ENCODE measurements around the gene RASSF6.
A peak's percentile ranks its signal among the peaks of the same experiment; 100 is the strongest.

The RASSF6 gene

DNA sequence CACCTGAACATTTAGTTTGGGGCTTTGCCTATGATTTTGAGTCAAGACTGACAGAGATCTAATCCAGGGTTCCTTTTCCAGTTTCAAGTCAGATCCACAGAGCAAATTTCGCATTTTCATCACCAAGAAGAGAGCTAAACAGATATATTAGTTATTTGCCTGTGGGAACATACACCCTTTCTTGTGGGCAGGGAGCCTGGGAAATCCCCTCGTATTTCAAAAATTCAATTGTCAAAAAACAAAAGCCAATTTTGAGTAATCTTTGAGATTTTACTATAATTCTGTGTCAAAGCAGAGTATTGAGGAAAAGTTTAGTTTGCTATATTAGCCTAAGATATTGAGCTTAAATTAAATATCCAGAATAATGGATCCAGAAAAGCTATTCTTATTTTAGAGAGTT, 82.1 kb downstream of the RASSF6 start:
- DNase-seq = no peak
- Histone ChIP-seq H3K27ac (no peak overlapping the region), H3K9me3 (ENCODE audit: severe bottlenecking) (no peaks in the 10 kb centered on the region), H3K27me3 (ENCODE audit: insufficient read depth, low read depth, severe bottlenecking) (no peaks in the 10 kb centered on the region), H3K4me3 (ENCODE audit: low read depth, low read length) (no peak overlapping the region), H3K36me3 (no peaks in the 10 kb centered on the region)
- TF ChIP-seq, protein P1, sequence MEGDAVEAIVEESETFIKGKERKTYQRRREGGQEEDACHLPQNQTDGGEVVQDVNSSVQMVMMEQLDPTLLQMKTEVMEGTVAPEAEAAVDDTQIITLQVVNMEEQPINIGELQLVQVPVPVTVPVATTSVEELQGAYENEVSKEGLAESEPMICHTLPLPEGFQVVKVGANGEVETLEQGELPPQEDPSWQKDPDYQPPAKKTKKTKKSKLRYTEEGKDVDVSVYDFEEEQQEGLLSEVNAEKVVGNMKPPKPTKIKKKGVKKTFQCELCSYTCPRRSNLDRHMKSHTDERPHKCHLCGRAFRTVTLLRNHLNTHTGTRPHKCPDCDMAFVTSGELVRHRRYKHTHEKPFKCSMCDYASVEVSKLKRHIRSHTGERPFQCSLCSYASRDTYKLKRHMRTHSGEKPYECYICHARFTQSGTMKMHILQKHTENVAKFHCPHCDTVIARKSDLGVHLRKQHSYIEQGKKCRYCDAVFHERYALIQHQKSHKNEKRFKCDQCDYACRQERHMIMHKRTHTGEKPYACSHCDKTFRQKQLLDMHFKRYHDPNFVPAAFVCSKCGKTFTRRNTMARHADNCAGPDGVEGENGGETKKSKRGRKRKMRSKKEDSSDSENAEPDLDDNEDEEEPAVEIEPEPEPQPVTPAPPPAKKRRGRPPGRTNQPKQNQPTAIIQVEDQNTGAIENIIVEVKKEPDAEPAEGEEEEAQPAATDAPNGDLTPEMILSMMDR (IDR thresholded peaks at IDR 0.05; ENCODE audit: low read depth, low read length) = no peak

DNA sequence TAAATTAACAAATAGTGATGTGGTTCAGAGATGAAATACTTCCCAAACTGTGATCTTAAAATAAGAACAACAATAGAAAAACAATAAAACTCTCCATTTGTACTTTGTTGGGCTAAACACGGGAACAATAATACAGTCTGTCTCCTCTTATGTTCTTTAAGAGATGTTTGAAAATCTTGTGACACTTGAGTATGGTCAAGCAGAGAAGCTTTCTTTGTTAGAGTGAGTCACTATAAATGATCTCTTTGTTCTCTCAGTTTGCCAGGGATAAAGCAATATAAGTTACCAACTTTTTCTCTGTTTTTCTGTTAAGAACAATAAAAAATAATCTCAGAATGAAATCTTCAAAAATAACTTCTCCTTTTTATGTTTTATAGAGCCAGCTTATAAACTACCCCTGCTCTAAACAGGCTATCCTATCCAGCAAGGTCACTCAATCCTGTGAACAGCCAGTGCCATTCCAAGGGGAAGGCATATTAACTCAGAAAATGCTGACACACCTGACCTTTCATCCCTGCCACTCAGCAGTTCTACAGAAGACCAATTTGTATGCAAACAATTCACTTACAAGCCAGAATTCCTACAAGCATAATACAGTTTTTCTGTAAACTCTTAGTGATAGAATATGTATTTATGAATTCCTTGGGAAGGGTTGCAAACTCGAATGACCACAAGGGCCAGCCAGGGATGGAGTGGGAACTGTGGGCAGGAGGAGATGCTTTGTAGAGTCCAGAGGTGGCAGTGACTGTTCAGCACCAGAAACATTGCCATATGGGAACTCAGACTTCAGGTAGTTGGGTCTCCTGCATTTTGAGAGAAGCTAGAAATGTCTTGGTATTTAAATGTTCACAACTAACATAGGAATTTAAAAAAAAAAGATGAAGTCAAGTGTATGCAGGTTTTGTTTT, 86.5 kb downstream of the RASSF6 start:
- TF ChIP-seq, protein P1 (IDR thresholded peaks at IDR 0.05; ENCODE audit: low read depth, low read length) = no peak
- no peak overlapping the region for H3K27ac ChIP-seq
- H3K9me3 ChIP-seq (ENCODE audit: severe bottlenecking) = no peaks in the 10 kb centered on the region
- no peaks in the 10 kb centered on the region for H3K36me3 ChIP-seq
- no peak for DNase-seq
- no peaks in the 10 kb centered on the region for H3K27me3 ChIP-seq (ENCODE audit: insufficient read depth, low read depth, severe bottlenecking)
- H3K4me3 ChIP-seq (ENCODE audit: low read depth, low read length) = no peak overlapping the region

GRCh38 chr4:73528171-73528570, 92.1 kb downstream of the RASSF6 start:
- Histone ChIP-seq H3K27ac (no peak overlapping the region), H3K9me3 (ENCODE audit: severe bottlenecking) (no peaks in the 10 kb centered on the region), H3K27me3 (ENCODE audit: insufficient read depth, low read depth, severe bottlenecking) (no peaks in the 10 kb centered on the region), H3K36me3 (no peaks in the 10 kb centered on the region), H3K4me3 (ENCODE audit: low read depth, low read length) (no peak overlapping the region)
- TF ChIP-seq, protein P1 (IDR thresholded peaks at IDR 0.05; ENCODE audit: low read depth, low read length) = no peak
- DNase-seq = no peak

- no peak for DNase-seq
- Histone ChIP-seq H3K27me3 (ENCODE audit: insufficient read depth, low read depth, severe bottlenecking) (no peaks in the 10 kb centered on the region), H3K4me3 (ENCODE audit: low read depth, low read length) (no peak overlapping the region), H3K27ac (no peak overlapping the region), H3K36me3 (no peaks in the 10 kb centered on the region), H3K9me3 (ENCODE audit: severe bottlenecking) (no peaks in the 10 kb centered on the region)
- TF ChIP-seq, protein P1 (IDR thresholded peaks at IDR 0.05; ENCODE audit: low read depth, low read length) = no peak
Observed at GRCh38 chr4:73527196-73527595, 93.0 kb downstream of the RASSF6 start.

DNA sequence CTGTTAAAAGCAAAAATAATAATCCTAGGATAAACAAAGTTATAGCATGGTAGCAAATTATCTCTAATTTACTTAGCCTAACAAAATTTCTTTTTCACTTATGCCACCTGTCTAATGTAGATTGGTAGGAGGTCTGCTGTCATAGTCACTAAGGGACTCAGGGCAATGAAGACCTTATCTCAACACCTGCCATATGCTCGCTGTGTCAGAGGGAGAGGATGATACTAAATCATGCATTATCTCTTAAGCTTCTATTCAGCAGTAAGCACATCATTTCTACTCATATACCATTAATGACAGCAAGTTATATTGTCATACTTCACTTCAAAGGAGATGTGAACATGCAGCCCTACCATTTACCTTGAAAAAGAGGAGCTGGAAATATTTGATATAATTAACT, 94.6 kb downstream of the RASSF6 start:
- Histone ChIP-seq H3K27me3 (ENCODE audit: insufficient read depth, low read depth, severe bottlenecking) (no peaks in the 10 kb centered on the region), H3K9me3 (ENCODE audit: severe bottlenecking) (no peaks in the 10 kb centered on the region), H3K4me3 (ENCODE audit: low read depth, low read length) (no peak overlapping the region), H3K36me3 (no peaks in the 10 kb centered on the region), H3K27ac (no peak overlapping the region; the same call in 1 of the 2 replicates)
- peak; percentile 54 for DNase-seq
- TF ChIP-seq, protein P1 (IDR thresholded peaks at IDR 0.05; ENCODE audit: low read depth, low read length) = no peak
